Measurements from ENCODE around the gene CCDC167.
"Not testable (repeated sequence)": the region's sequence is repeated elsewhere in the genome, so short reads cannot be mapped to it uniquely, and the experiment has no call there.

The CCDC167 gene

DNA sequence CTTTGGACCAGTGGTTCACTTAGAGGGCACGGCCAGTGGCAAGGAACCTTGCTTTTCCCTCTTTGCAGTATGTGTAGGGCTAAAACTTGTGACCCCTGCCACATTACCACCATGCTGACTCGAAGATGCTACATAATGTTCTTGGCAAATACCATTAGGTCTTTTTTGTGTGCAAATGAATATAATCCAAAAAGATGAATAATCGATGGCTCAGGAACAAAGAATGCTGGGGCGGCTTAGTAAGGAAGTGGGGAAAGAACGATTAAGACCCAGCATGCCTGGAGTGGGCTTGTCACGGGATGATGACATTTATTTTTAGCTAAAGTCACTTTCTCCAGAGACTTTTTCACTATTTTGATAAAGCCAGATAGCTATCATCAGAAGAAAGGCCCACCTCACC, 43.6 kb downstream of the CCDC167 start:
- H3K4me3 ChIP-seq (ENCODE audit: low read length) = no peak overlapping the region
- peak; percentile 24 for DNase-seq (ENCODE audit: low read depth)
- no peak for TF ChIP-seq CTCF (conservative IDR thresholded peaks at IDR 0.05; ENCODE audit: low read depth, low read length)

DNA sequence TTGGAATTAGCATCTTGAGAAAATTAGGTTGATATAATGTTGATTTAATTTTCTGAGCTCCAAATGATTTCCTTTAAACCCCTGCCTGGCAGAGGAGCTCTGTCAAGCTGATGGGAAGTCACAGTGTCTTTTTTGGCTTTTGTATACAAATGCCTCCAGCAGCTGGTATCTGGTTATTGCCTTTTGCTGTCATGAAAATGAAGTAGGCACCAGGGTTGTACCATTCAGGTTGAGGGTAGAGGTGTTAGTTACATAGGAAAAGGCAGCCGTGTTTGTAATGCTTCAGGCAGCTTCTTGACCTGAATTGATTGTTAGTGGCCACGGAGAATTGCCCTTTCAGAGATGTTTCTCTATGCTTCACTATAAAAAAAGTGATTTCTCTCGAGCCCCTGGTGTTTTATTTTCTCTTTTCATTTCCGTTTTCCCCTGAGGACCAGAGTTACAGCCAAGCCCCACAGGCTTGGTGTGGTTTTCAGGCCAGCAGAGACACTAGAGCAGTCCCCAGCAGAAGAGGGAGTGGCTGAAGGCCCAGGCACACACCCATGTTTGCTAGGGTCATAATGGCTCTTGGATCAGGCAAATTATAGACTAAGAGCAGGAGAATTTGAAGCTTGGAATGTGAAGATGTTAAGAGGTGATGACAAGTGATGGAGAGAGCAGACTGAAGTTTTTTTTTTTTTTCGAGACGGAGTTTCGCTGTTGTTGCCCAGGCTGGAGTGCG, 45.1 kb downstream of the CCDC167 start:
- no peak overlapping the region for H3K4me3 ChIP-seq (ENCODE audit: low read length)
- no peak for TF ChIP-seq CTCF (conservative IDR thresholded peaks at IDR 0.05; ENCODE audit: low read depth, low read length)

DNA sequence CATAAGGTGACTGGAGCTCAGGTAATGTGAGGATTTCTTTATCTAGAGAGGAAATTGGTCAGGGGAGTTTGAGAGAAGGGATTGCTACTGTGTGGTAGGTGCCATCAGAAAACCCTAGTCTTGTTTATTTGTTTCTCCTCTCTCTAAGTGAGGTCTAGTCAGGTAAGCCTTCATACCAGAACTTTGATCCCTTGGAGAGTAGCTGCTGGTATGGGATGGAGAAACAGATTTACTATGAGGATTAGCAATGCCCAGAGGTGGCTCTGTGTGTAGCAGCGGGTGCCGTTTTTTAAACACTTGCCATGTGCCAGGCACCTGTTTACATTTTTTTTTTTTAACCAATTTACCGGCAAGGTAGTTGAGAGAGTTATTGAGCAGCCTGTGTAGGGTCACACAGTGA, 47.2 kb downstream of the CCDC167 start:
- no peak for TF ChIP-seq CTCF (conservative IDR thresholded peaks at IDR 0.05; ENCODE audit: low read depth, low read length)
- H3K4me3 ChIP-seq (ENCODE audit: low read length) = no peak overlapping the region
- no peak for DNase-seq (ENCODE audit: low read depth)

More for the DNA sequence above, 45.1 kb downstream of the CCDC167 start:
- no peak for DNase-seq (ENCODE audit: low read depth)

DNA sequence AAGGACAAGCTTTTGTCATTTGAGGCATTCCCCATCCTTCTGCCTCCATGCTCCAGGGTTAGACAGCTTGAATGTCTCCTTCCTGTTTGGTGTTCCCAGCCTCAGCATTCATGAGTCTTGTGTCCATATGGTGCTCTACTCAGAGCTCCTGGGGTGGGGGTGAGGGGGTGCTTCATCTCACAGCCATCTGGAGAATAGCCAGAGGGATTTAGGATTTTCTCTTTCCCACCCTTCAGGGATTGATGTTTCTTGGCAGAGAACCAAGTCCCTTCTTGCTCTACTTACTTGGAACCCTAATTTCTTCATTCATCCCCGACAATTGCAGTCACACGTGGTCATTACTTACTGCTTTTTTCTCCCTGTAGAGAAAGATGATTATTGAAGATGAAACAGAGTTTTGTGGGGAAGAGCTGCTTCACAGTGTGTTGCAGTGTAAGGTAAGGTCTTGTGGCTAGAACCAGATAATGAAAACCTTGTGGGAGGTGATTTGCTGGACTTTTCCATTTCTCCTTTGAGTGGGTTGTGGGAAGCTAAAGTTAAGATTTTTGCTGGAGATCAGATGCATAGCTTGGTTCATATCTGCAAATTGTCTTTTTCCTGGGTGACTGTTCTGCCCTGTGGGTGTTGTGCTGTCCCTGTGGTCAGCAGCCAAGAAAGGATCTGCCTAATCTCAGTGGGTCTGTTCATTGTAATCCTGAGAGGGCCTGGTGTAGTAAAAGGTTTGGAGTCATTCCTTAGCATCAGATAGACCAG, 48.1 kb downstream of the CCDC167 start:
- no peak overlapping the region for H3K4me3 ChIP-seq (ENCODE audit: low read length)
- DNase-seq (ENCODE audit: low read depth) = no peak
- no peak for TF ChIP-seq CTCF (conservative IDR thresholded peaks at IDR 0.05; ENCODE audit: low read depth, low read length)

DNA sequence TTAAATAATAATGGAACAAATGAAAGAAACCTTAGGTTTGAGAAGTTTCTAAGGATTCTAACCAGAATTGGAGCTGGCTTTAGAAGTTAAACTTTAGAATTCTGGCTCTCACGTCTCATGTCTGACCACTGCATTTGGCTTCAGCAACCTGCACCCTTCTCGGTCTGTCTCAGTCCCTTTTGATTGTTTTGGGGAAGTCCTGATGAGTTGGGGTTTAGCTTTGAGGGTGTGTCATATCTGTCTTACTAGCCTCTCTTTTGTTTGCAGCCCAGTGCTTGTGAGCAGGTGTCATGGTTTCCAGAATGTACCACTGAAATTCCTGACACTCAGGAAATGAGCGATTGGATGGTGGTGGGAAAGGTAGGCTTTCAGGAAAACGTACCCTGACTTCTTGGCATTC, 49.7 kb downstream of the CCDC167 start:
- no peak overlapping the region for H3K4me3 ChIP-seq (ENCODE audit: low read length)
- DNase-seq (ENCODE audit: low read depth) = no peak
- no peak for TF ChIP-seq CTCF (conservative IDR thresholded peaks at IDR 0.05; ENCODE audit: low read depth, low read length)

DNA sequence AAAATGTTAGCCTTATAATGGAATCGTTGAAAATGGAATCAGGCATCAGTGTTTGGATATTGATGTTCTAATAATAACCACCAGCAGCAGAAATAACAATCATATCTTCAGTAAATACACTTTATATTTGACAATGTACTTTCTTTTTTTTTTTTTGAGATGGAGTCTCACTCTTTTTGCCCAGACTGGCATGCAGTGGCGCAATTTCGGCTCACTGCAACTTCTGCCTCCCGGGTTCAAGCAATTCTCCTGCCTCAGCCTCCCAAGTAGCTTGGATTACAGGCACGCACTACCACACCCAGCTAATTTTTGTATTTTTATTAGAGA, 56.5 kb downstream of the CCDC167 start:
- not testable (repeated sequence) for H3K4me3 ChIP-seq (ENCODE audit: low read length); DNase-seq (ENCODE audit: low read depth)

GRCh38 chr6:37442416-37443215, 57.1 kb downstream of the CCDC167 start:
- no peak for TF ChIP-seq CTCF (conservative IDR thresholded peaks at IDR 0.05; ENCODE audit: low read depth, low read length)
- no peak for DNase-seq (ENCODE audit: low read depth)
- H3K4me3 ChIP-seq (ENCODE audit: low read length) = no peak overlapping the region
